Brain microvascular endothelial cell (primary cell): ENCODE data around the gene GNAT1.

Experiments used
- DNase-seq: peaks from one replicate; pipeline ENCODE4 v3.0.0-alpha.2; 2020
- H3K27ac ChIP-seq: fragments of 250-450 bp; sonication (Bioruptor Pico); 2 replicates; pipeline ENCODE4 v1.5.1; 2020; ENCODE audit warnings: mild to moderate bottlenecking, moderate library complexity
- H3K27me3 ChIP-seq: fragments of 250-450 bp; sonication (Bioruptor Pico); replicated peaks from 2 replicates; pipeline ENCODE4 v1.5.1; 2020; ENCODE audit warnings: mild to moderate bottlenecking
- H3K36me3 ChIP-seq: fragments of 250-450 bp; sonication (Bioruptor Pico); replicated peaks from 2 replicates; pipeline ENCODE4 v1.5.1; 2020; ENCODE audit warnings: mild to moderate bottlenecking
- H3K4me3 ChIP-seq: 2 replicates; pipeline ENCODE4 v1.5.1; 2011; ENCODE audit warnings: low read depth, mild to moderate bottlenecking, control low read depth, low read length, moderate library complexity
- CTCF ChIP-seq: IDR thresholded peaks from 2 replicates; pipeline ENCODE4 v1.5.1; 2011; ENCODE audit warnings: low read depth, mild to moderate bottlenecking, moderate library complexity, low read length, control low read depth, inconsistent platforms; ENCODE audit errors: missing control alignments
- in situ Hi-C: cut with HindIII; loops from 2 replicates; pipeline ENCODE4 v1.10.0; 2017; ENCODE audit warnings: low sequenced_read_pairs, low pct_ligation_motif_present

The GNAT1 gene

GRCh38 chr3:50245251-50245745 is 53.9 kb downstream of the GNAT1 start:
- Histone ChIP-seq H3K4me3 (no peak overlapping the region), H3K27ac (peak overlapping the region; percentile 85), H3K27me3 (no peaks in the 10 kb centered on the region), H3K36me3 (peaks cover 15% of the 10 kb centered on the region)
- in situ Hi-C loops = no loop called here
- DNase-seq = no peak
- TF ChIP-seq CTCF = no peak

- Histone ChIP-seq H3K27ac (peak overlapping the region; percentile 85), H3K4me3 (peak overlapping the region; percentile 27), H3K27me3 (no peaks in the 10 kb centered on the region), H3K36me3 (peaks cover 17% of the 10 kb centered on the region)
- in situ Hi-C loops = no loop called here
- peak; percentile 85 for DNase-seq
- peak; percentile 99 for TF ChIP-seq CTCF
These were observed 54.6 kb downstream of the GNAT1 start for GRCh38 chr3:50245831-50246516.

- in situ Hi-C loops = no loop called here
- Histone ChIP-seq H3K4me3 (peak overlapping the region; percentile 26), H3K27me3 (no peaks in the 10 kb centered on the region), H3K27ac (peak overlapping the region; percentile 85), H3K36me3 (peaks cover 19% of the 10 kb centered on the region)
- TF ChIP-seq CTCF = no peak
- peak; percentile 94 for DNase-seq
These were observed 55.1 kb downstream of the GNAT1 start for GRCh38 chr3:50246517-50246954.
